ENCODE data around the gene EFNA3. TPM values are rescaled to one million over a fixed set of nuclear protein-coding genes. Genes with fewer than 3 reads are reported as not detected.

Gene EFNA3
- polyA plus RNA-seq, 1 donor from 2014 or later, result 12.2 TPM

- Histone ChIP-seq H3K9ac (ENCODE audit: low read length) (peak within 1 kb of the TSS; percentile 95), H3K27me3 (ENCODE audit: insufficient read depth, low read depth, low read length) (no peaks in the 10 kb centered on the region), H3K27ac (ENCODE audit: low read length) (peak within 1 kb of the TSS; percentile 96), H3K4me3 (ENCODE audit: low read length) (peak within 1 kb of the TSS; percentile 76), H3K4me2 (ENCODE audit: low read length) (peak within 1 kb of the TSS; percentile 83), H3F3A (ENCODE audit: insufficient read depth, low read length, poor library complexity, severe bottlenecking) (no peaks in the 10 kb centered on the region), H3K79me2 (replicated peaks; ENCODE audit: insufficient read depth, low read length) (peaks cover 10% of the 10 kb centered on the region), H2AFZ (ENCODE audit: low read depth, low read length) (peak within 1 kb of the TSS; percentile 89), H3K9me2 (ENCODE audit: insufficient read depth, low read length) (no peaks in the 10 kb centered on the region), H3K36me3 (ENCODE audit: insufficient read depth, low read length) (no peaks in the 10 kb centered on the region), H3K9me3 (ENCODE audit: low read length) (no peaks in the 10 kb centered on the region), H4K20me1 (ENCODE audit: insufficient read depth) (no peaks in the 10 kb centered on the region)
- peak; percentile 18 for TF ChIP-seq REST (IDR thresholded peaks at IDR 0.05; ENCODE audit: borderline replicate concordance)
- peak; percentile 92 for TF ChIP-seq POLR2AphosphoS5 (IDR thresholded peaks at IDR 0.05)
- peak; percentile 70 for TF ChIP-seq CTCF (IDR thresholded peaks at IDR 0.05; ENCODE audit: poor library complexity, severe bottlenecking)
- no peak for TF ChIP-seq EZH2 (IDR thresholded peaks at IDR 0.05; ENCODE audit: borderline replicate concordance, insufficient read depth, low read length, poor library complexity, severe bottlenecking)
- TF ChIP-seq MXI1 (conservative IDR thresholded peaks at IDR 0.05; ENCODE audit: poor library complexity, severe bottlenecking), result peak; percentile 87
- peak; percentile 80 for TF ChIP-seq TAF1 (IDR thresholded peaks at IDR 0.05; ENCODE audit: low read depth)
- peak; percentile 11 for TF ChIP-seq SMC3 (conservative IDR thresholded peaks at IDR 0.05; ENCODE audit: poor library complexity)
- TF ChIP-seq EP300 (conservative IDR thresholded peaks at IDR 0.05; ENCODE audit: poor library complexity, severe bottlenecking), result no peak
- TF ChIP-seq RAD21 (conservative IDR thresholded peaks at IDR 0.05), result no peak
These were observed 56.9 kb downstream of the EFNA3 start, which contains the start of gene SLC50A1 for GRCh38 chr1:155135415-155136028. Gene SLC50A1 (plus strand): TSS chr1:155135852. CDS start chr1:155135912, 60 bp downstream.

GRCh38 chr1:155136748-155137147 is 58.1 kb downstream of the EFNA3 start:
- H3K9ac ChIP-seq (ENCODE audit: low read length), result peak overlapping the region; percentile 38
- H2AFZ ChIP-seq (ENCODE audit: low read depth, low read length), result no peak overlapping the region
- H3K36me3 ChIP-seq (ENCODE audit: insufficient read depth, low read length), result no peaks in the 10 kb centered on the region
- peaks cover 10% of the 10 kb centered on the region for H3K79me2 ChIP-seq (replicated peaks; ENCODE audit: insufficient read depth, low read length)
- TF ChIP-seq TAF1 (IDR thresholded peaks at IDR 0.05; ENCODE audit: low read depth) (no peak), MXI1 (conservative IDR thresholded peaks at IDR 0.05; ENCODE audit: poor library complexity, severe bottlenecking) (no peak)
- H3K27ac ChIP-seq (ENCODE audit: low read length), result peak overlapping the region; percentile 96
- H3K4me3 ChIP-seq (ENCODE audit: low read length), result peak overlapping the region; percentile 76
- H3K27me3 ChIP-seq (ENCODE audit: insufficient read depth, low read depth, low read length), result no peaks in the 10 kb centered on the region
- no peaks in the 10 kb centered on the region for H3F3A ChIP-seq (ENCODE audit: insufficient read depth, low read length, poor library complexity, severe bottlenecking)
- H3K9me3 ChIP-seq (ENCODE audit: low read length), result no peaks in the 10 kb centered on the region
- H3K9me2 ChIP-seq (ENCODE audit: insufficient read depth, low read length), result no peaks in the 10 kb centered on the region
- no peaks in the 10 kb centered on the region for H4K20me1 ChIP-seq (ENCODE audit: insufficient read depth)
- H3K4me2 ChIP-seq (ENCODE audit: low read length), result no peak overlapping the region

Small RNA genes within 50 kb of the gene (small RNA-seq; reads per million reads assigned to genes)
- 0 to 1.2 (median 0) reads per million in 3 experiments for gene RF00019

Other genes starting within 250 kb of the EFNA3 start
- 2.2 and 2.4 TPM in 2 replicates for gene KCNN3, start 208.6 kb upstream of the EFNA3 start, polyA plus RNA-seq
- 16.1 and 21.1 TPM in 2 replicates for gene PMVK, start 142.1 kb upstream of the EFNA3 start, polyA plus RNA-seq
- 5.4 and 6.5 TPM in 2 replicates for gene PBXIP1, start 122.7 kb upstream of the EFNA3 start, polyA plus RNA-seq
- gene PYGO2, start 117.1 kb upstream of the EFNA3 start, polyA plus RNA-seq, result 13.4 and 16.6 TPM in 2 replicates
- 4.7 and 9.5 TPM in 2 replicates for gene SHC1, start 108.1 kb upstream of the EFNA3 start, polyA plus RNA-seq
- gene CKS1B, start 104.2 kb upstream of the EFNA3 start, polyA plus RNA-seq, result 22.4 and 29.0 TPM in 2 replicates
- 68.6 and 79.5 TPM in 2 replicates for gene FLAD1, start 95.5 kb upstream of the EFNA3 start, polyA plus RNA-seq
- gene LENEP, start 85.3 kb upstream of the EFNA3 start, polyA plus RNA-seq, result 3.9 TPM in 1 of 2 replicates, not detected in the other
- 0.38 and 0.54 TPM in 2 replicates for gene ZBTB7B, start 76.0 kb upstream of the EFNA3 start, polyA plus RNA-seq
- gene DCST2, start 45.1 kb upstream of the EFNA3 start, polyA plus RNA-seq, result 0.76 and 1.8 TPM in 2 replicates
- not detected in 2 replicates for gene DCST1, start 45.0 kb upstream of the EFNA3 start, polyA plus RNA-seq
- gene ADAM15, start 27.5 kb upstream of the EFNA3 start, polyA plus RNA-seq, result 24.8 and 27.6 TPM in 2 replicates
- gene EFNA4, start 15.1 kb upstream of the EFNA3 start, polyA plus RNA-seq, result 0.64 and 1.2 TPM in 2 replicates
- gene EFNA1, start 49.0 kb downstream of the EFNA3 start, polyA plus RNA-seq, result 0.50 TPM in 1 of 2 replicates, not detected in the other
- gene SLC50A1, start 57.0 kb downstream of the EFNA3 start, polyA plus RNA-seq, result 12.6 and 15.9 TPM in 2 replicates
- gene DPM3, start 61.7 kb downstream of the EFNA3 start, polyA plus RNA-seq, result 150 TPM in 2 replicates
- gene KRTCAP2, start 94.5 kb downstream of the EFNA3 start, polyA plus RNA-seq, result 175 and 187 TPM in 2 replicates
- gene TRIM46, start 95.0 kb downstream of the EFNA3 start, polyA plus RNA-seq, result 31.5 and 49.0 TPM in 2 replicates
- 99.6 and 126 TPM in 2 replicates for gene THBS3, start 129.1 kb downstream of the EFNA3 start, polyA plus RNA-seq
- gene MTX1, start 129.9 kb downstream of the EFNA3 start, polyA plus RNA-seq, result 48.0 and 55.0 TPM in 2 replicates
- gene ENTREP3, start 176.6 kb downstream of the EFNA3 start, polyA plus RNA-seq, result 9.8 and 11.1 TPM in 2 replicates
- 34.6 and 50.0 TPM in 2 replicates for gene SCAMP3, start 183.5 kb downstream of the EFNA3 start, polyA plus RNA-seq
- 44.4 and 57.7 TPM in 2 replicates for gene CLK2, start 194.7 kb downstream of the EFNA3 start, polyA plus RNA-seq
- gene HCN3, start 198.6 kb downstream of the EFNA3 start, polyA plus RNA-seq, result 53.2 and 53.4 TPM in 2 replicates
- gene PKLR, start 222.6 kb downstream of the EFNA3 start, polyA plus RNA-seq, result not detected in 2 replicates
- gene FDPS, start 230.0 kb downstream of the EFNA3 start, polyA plus RNA-seq, result 235 and 257 TPM in 2 replicates
- gene RUSC1, start 242.1 kb downstream of the EFNA3 start, polyA plus RNA-seq, result 45.7 and 58.1 TPM in 2 replicates

All from neural cell (in vitro differentiated cells).